Activated B cell treated with CpG ODN at 0.5 μM for 24 hours (primary cell): Measurements from ENCODE around the gene PRKCE. TPM values are rescaled to one million over a fixed set of nuclear protein-coding genes. Genes with fewer than 3 reads are reported as not detected.

ENCODE experiments used
- ATAC-seq: fragments of 200-7000 bp; cut with Tn5 transposase; one replicate; pipeline ENCODE4 v1.10.0; 2021; ENCODE audit warnings: low read depth, mild to moderate bottlenecking, moderate library complexity
- CTCF ChIA-PET: fragments of 350-600 bp; sonication (Branson Sonifier 250); formaldehyde crosslinking; loops from one replicate; lab custom pipeline; 2021; ENCODE audit warnings: antibody characterized with exemption; lab: Charles Lee
- POLR2A ChIA-PET: fragments of 350-600 bp; sonication (Branson Sonifier 250); formaldehyde crosslinking; loops from one replicate; lab custom pipeline; 2021; ENCODE audit warnings: antibody characterized with exemption; lab: Charles Lee
- DNase-seq: peaks from one replicate; pipeline ENCODE4 v3.0.0; 2022
- H3K27ac Mint-ChIP-seq: one replicate; pipeline ENCODE4 v1.8.0; 2020; ENCODE audit warnings: mixed read lengths
- H3K27me3 Mint-ChIP-seq: one replicate; pipeline ENCODE4 v1.8.0; 2021; ENCODE audit warnings: mixed read lengths
- H3K36me3 Mint-ChIP-seq: one replicate; pipeline ENCODE4 v1.8.0; 2021; ENCODE audit warnings: low read depth, mixed read lengths
- H3K4me1 Mint-ChIP-seq: one replicate; pipeline ENCODE4 v1.8.0; 2021; ENCODE audit warnings: mixed read lengths
- H3K4me3 Mint-ChIP-seq: one replicate; pipeline ENCODE4 v1.8.0; 2020; ENCODE audit warnings: mild to moderate bottlenecking, mixed read lengths
- H3K9me3 Mint-ChIP-seq: one replicate; pipeline ENCODE4 v1.8.0; 2020; ENCODE audit warnings: mixed read lengths
- intact Hi-C: fragments of 100-400 bp; cut with micrococcal nuclease; formaldehyde crosslinking; loops from one replicate; pipeline ENCODE4 v1.15.1; 2024
- total RNA-seq: library from RNA; stranded (reverse); gene quantifications from 2 replicates; pipeline ENCODE4 v1.2.3, GENCODE V29; 2022
- TF ChIP-seq, protein P1 (sequence below): fragments of 200-600 bp; IDR thresholded peaks from one replicate; pipeline ENCODE4 v1.8.0; 2022; ENCODE audit warnings: antibody characterized with exemption, mild to moderate bottlenecking

Gene PRKCE
- total RNA-seq, 1 donor from 2014 or later = 53.8 TPM

DNA sequence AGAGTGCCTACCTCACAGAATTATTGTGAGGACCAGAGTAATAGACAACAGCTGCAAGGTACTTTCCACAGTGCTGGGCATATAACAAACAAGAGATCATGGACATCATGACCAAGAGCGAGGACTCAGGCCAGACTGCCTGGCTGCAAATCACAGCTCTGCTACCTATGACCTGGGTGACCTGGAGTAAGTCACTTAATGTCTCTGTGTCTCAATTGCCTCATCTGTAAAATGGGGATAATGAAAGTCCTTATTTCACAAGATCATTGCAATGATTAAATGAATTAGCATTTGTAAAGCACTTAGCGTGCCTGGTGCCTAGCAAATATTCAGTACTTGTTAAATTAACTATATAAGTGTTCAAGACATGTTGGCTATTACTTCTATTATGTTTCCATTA lies 59.7 kb downstream of the PRKCE start:
- POLR2A ChIA-PET = interaction anchor here (0.5 to 1.1 kb wide), 2 partner anchors 13 to 17 kb away, joined by 4 read pairs; no protein-coding TSS in a partner anchor
- intact Hi-C loops = no loop called here
- H3K4me1 Mint-ChIP-seq = peaks cover 35% of the 10 kb centered on the region
- no peak overlapping the region for H3K27ac Mint-ChIP-seq
- no peaks in the 10 kb centered on the region for H3K27me3 Mint-ChIP-seq
- CTCF ChIA-PET = no interaction called here
- TF ChIP-seq, protein P1, sequence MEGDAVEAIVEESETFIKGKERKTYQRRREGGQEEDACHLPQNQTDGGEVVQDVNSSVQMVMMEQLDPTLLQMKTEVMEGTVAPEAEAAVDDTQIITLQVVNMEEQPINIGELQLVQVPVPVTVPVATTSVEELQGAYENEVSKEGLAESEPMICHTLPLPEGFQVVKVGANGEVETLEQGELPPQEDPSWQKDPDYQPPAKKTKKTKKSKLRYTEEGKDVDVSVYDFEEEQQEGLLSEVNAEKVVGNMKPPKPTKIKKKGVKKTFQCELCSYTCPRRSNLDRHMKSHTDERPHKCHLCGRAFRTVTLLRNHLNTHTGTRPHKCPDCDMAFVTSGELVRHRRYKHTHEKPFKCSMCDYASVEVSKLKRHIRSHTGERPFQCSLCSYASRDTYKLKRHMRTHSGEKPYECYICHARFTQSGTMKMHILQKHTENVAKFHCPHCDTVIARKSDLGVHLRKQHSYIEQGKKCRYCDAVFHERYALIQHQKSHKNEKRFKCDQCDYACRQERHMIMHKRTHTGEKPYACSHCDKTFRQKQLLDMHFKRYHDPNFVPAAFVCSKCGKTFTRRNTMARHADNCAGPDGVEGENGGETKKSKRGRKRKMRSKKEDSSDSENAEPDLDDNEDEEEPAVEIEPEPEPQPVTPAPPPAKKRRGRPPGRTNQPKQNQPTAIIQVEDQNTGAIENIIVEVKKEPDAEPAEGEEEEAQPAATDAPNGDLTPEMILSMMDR = no peak
- H3K9me3 Mint-ChIP-seq = peaks cover 2% of the 10 kb centered on the region
- no peak for DNase-seq
- no peak overlapping the region for H3K4me3 Mint-ChIP-seq
- no peak for ATAC-seq
- H3K36me3 Mint-ChIP-seq = peaks cover 30% of the 10 kb centered on the region

DNA sequence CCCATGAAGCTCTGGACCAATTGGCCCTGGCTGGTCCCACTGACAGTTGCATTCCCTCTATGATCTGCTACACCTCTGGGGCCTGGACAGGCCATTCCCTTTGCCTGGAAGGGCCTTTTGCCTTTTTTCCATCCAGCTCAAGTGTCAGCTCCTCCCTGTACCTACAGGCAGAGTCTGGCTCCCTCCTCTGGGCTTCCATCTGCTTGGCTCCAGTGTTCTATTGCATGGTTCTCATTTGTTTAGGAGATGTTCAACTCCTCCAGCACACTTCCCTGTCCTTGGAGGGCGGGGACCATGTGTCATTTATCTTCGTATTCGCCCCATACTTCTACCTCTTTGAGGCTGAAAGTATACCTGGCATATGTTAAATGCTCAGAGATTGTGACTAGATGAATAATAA lies 61.1 kb downstream of the PRKCE start:
- intact Hi-C loops = no loop called here
- no peak overlapping the region for H3K4me3 Mint-ChIP-seq
- ChIA-PET CTCF (interaction anchor here (1.5 kb wide), 1 partner anchor 66 kb away, joined by 5 read pairs; no protein-coding TSS in a partner anchor), POLR2A (interaction anchor here (1.0 kb wide), 1 partner anchor 12 kb away, joined by 3 read pairs; no protein-coding TSS in a partner anchor)
- TF ChIP-seq, protein P1 = no peak
- ATAC-seq (no peak), DNase-seq (no peak)
- peaks cover 2% of the 10 kb centered on the region for H3K9me3 Mint-ChIP-seq
- H3K4me1 Mint-ChIP-seq = peaks cover 45% of the 10 kb centered on the region
- H3K27ac Mint-ChIP-seq = no peak overlapping the region
- no peaks in the 10 kb centered on the region for H3K27me3 Mint-ChIP-seq
- H3K36me3 Mint-ChIP-seq = peaks cover 23% of the 10 kb centered on the region

DNA sequence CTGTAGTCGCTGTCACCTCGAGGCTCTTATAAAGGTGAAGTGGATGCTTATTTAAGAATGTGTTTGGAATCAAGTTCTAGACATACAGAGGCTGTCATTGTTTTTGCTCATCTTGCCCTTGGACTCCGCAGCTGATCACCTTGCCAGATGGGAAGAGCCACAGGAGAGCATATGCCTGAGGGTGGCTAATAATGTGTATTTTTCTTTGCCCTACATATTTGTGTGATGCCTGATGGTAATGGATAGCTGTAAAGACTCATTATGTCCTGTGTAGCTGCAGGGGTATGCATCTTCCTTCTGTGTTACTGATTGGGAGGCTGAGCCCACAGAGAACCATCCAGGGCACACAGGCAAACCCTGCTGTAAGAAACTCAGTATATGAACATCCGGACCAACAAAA lies 61.7 kb downstream of the PRKCE start:
- no peak for ATAC-seq
- peaks cover 45% of the 10 kb centered on the region for H3K4me1 Mint-ChIP-seq
- intact Hi-C loops = no loop called here
- TF ChIP-seq, protein P1 = no peak
- H3K9me3 Mint-ChIP-seq = peaks cover 2% of the 10 kb centered on the region
- POLR2A ChIA-PET = no interaction called here
- peaks cover 18% of the 10 kb centered on the region for H3K36me3 Mint-ChIP-seq
- no peak overlapping the region for H3K4me3 Mint-ChIP-seq
- DNase-seq = no peak
- no peak overlapping the region for H3K27ac Mint-ChIP-seq
- CTCF ChIA-PET = interaction anchor here (1.5 kb wide), 1 partner anchor 65 kb away, joined by 5 read pairs; no protein-coding TSS in a partner anchor
- H3K27me3 Mint-ChIP-seq = no peaks in the 10 kb centered on the region

DNA sequence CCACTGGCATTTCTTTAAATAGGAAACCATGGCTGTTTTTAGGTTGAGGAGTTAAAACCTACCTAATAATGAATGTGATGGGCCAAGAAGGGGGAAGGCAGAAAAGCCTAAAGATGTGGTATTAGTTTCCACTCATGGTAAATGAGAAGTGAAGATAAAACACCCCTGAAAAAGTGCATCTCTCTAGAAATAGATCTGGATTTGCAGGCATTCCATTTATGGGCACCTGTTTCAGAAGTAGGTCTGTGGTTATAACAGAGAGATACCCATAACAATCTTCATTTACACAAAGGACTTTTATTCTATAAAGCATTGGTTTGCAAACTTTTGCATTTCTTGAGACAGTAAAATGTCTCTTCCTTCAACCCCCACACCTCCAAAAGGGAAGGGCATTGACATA lies 62.1 kb downstream of the PRKCE start:
- ChIA-PET CTCF (interaction anchor here (1.5 kb wide), 1 partner anchor 65 kb away, joined by 5 read pairs; no protein-coding TSS in a partner anchor), POLR2A (no interaction called here)
- H3K27me3 Mint-ChIP-seq = no peaks in the 10 kb centered on the region
- no peak for DNase-seq
- peaks cover 44% of the 10 kb centered on the region for H3K4me1 Mint-ChIP-seq
- intact Hi-C loops = no loop called here
- ATAC-seq = no peak
- peaks cover 13% of the 10 kb centered on the region for H3K36me3 Mint-ChIP-seq
- TF ChIP-seq, protein P1 = no peak
- no peak overlapping the region for H3K27ac Mint-ChIP-seq
- H3K9me3 Mint-ChIP-seq = no peaks in the 10 kb centered on the region
- H3K4me3 Mint-ChIP-seq = no peak overlapping the region

DNA sequence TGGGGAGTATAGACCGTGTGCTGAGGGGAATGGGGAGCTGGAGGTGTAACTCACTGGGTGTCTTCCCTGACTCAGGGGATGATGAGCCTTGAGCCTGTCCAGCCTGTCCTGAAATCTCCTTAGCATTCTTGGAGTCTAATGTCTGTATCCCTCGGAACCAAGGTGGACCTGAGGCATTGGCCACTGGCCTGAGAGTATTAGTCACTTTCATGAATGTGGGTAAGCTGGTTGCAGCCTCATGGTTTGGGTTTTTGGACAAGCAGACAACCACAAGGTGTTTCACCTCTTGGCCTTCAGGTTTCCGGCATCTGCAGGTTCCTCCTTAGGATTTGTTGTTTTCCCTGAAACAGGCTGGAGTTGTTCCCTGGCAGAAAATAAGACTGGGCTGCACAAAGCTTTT lies 63.2 kb downstream of the PRKCE start:
- TF ChIP-seq, protein P1 = no peak
- ChIA-PET CTCF (interaction anchor here (1.4 kb wide), 1 partner anchor 14 kb away, joined by 3 read pairs; no protein-coding TSS in a partner anchor), POLR2A (interaction anchor here (0.7 kb wide), 1 partner anchor 9 kb away, joined by 3 read pairs; no protein-coding TSS in a partner anchor)
- Mint-ChIP-seq H3K36me3 (peaks cover 9% of the 10 kb centered on the region), H3K27ac (no peak overlapping the region), H3K4me1 (peaks cover 52% of the 10 kb centered on the region), H3K4me3 (no peak overlapping the region), H3K9me3 (no peaks in the 10 kb centered on the region), H3K27me3 (no peaks in the 10 kb centered on the region)
- intact Hi-C loops = no loop called here
- ATAC-seq (no peak), DNase-seq (no peak)
